GM12878 (cell line): ENCODE results near the gene KRTAP1-1. TPM values are rescaled to one million over a fixed set of nuclear protein-coding genes. Genes with fewer than 3 reads are reported as not detected.
"Not testable (repeated sequence)": the region's sequence is repeated elsewhere in the genome, so short reads cannot be mapped to it uniquely, and the experiment has no call there.

Experiments
- ATAC-seq: fragments of 200-7000 bp; cut with Tn5 transposase; 3 replicates; pipeline ENCODE4 v1.9.1; 2020; ENCODE audit warnings: mild to moderate bottlenecking, moderate library complexity
- BruUV-seq: library from RNA; stranded (reverse); fragments of 400-500 nt; replicated peaks from 2 replicates; lab custom pipeline; 2021; lab: Mats Ljungman, UMichigan
- CTCF ChIA-PET: fragments of 300-600 bp; sonication (Branson Sonifier 250); formaldehyde crosslinking; extraction: SDS; loops from one replicate; lab custom pipeline; 2021; ENCODE audit warnings: inconsistent platforms; lab: Yijun Ruan, JAX
- POLR2A ChIA-PET: fragments of 350-600 bp; formaldehyde crosslinking; extraction: SDS; loops from one replicate; lab custom pipeline; 2021; ENCODE audit warnings: inconsistent platforms; lab: Charles Lee
- RAD21 ChIA-PET: fragments of 300-600 bp; sonication (Branson Sonifier 250); formaldehyde crosslinking; loops from one replicate; lab custom pipeline; 2023; ENCODE audit warnings: antibody characterized with exemption; ENCODE audit not compliant: unreplicated experiment; lab: Charles Lee
- SMC1A ChIA-PET: fragments of 300-600 bp; sonication (Branson Sonifier 250); formaldehyde crosslinking; loops from one replicate; lab custom pipeline; 2023; ENCODE audit not compliant: unreplicated experiment, uncharacterized antibody; lab: Charles Lee
- DNase-seq: peaks from one replicate; pipeline ENCODE4 v3.0.0-alpha.2; 2011; ENCODE audit warnings: low read depth, low spot score
- FAIRE-seq: peaks from 3 replicates; lab custom pipeline; 2011; peaks lifted over from hg19 to GRCh38; lab: Jason Lieb, UNC
- H2AFZ ChIP-seq: 2 replicates; pipeline ENCODE4 v1.6.0; 2011; ENCODE audit warnings: low read depth, low read length, control low read depth; ENCODE audit not compliant: control insufficient read depth
- H3K27ac ChIP-seq: 2 replicates; pipeline ENCODE4 v1.5.1; 2011; ENCODE audit warnings: control low read depth; ENCODE audit not compliant: control insufficient read depth, insufficient read depth
- H3K27me3 ChIP-seq, 2 experiments: replicated peaks in 1 of 2; 2 replicates each; pipeline versions ENCODE4 v1.6.0 to v1.6.1; 2011; ENCODE audit warnings: low read length in 1 of 2; ENCODE audit not compliant: control insufficient read depth in 2 of 2, insufficient read depth in 2 of 2
- H3K36me3 ChIP-seq, 2 experiments: 2 replicates each; pipeline ENCODE4 v1.5.1; 2011; ENCODE audit warnings: low read length in 1 of 2; ENCODE audit not compliant: control insufficient read depth in 2 of 2, insufficient read depth in 2 of 2
- H3K4me1 ChIP-seq: 2 replicates; pipeline ENCODE4 v1.6.1; 2011; ENCODE audit warnings: mild to moderate bottlenecking, low read length, moderate library complexity, mixed read lengths; ENCODE audit not compliant: control insufficient read depth, insufficient read depth
- H3K4me2 ChIP-seq: 2 replicates; pipeline ENCODE4 v1.6.0; 2011; ENCODE audit warnings: control low read depth; ENCODE audit not compliant: control insufficient read depth, insufficient read depth
- H3K4me3 ChIP-seq: fragments of 200-600 bp; sonication (generic); 2 replicates; pipeline ENCODE4 v1.5.1; 2016
- H3K79me2 ChIP-seq: 2 replicates; pipeline ENCODE4 v1.6.0; 2011; ENCODE audit warnings: low read length; ENCODE audit not compliant: control insufficient read depth, insufficient read depth
- H3K9ac ChIP-seq: 2 replicates; pipeline ENCODE4 v1.8.0; 2011; ENCODE audit warnings: low read length, control low read depth, mixed read lengths; ENCODE audit not compliant: control insufficient read depth, insufficient read depth
- H3K9me3 ChIP-seq: replicated peaks from 3 replicates; pipeline ENCODE4 v1.5.1; 2011; ENCODE audit warnings: mild to moderate bottlenecking, low read length; ENCODE audit not compliant: control insufficient read depth, insufficient read depth
- H4K20me1 ChIP-seq: 2 replicates; pipeline ENCODE4 v1.6.0; 2011; ENCODE audit not compliant: control insufficient read depth, insufficient read depth
- MEF2B ChIP-seq: fragments of 450-650 bp; IDR thresholded peaks from 2 replicates; pipeline ENCODE4 v1.6.1; 2018; ENCODE audit warnings: mild to moderate bottlenecking, moderate library complexity; ENCODE audit not compliant: partially characterized antibody, poor library complexity, severe bottlenecking
- NFYA ChIP-seq: IDR thresholded peaks from 2 replicates; pipeline ENCODE4 v1.6.1; 2011; ENCODE audit warnings: low read depth, mild to moderate bottlenecking, low read length, improper control_type of control experiment, borderline replicate concordance
- STAT1 ChIP-seq: fragments of 450-650 bp; conservative IDR thresholded peaks from 2 replicates; pipeline ENCODE4 v1.6.1; 2014; ENCODE audit warnings: antibody characterized with exemption, mild to moderate bottlenecking
- WGBS: methylation state at CpG from one replicate; pipeline ENCODE4 v1.1.6; 2016; ENCODE audit warnings: low lambda C conversion rate; ENCODE audit not compliant: insufficient replicate concordance, insufficient coverage; ENCODE audit errors: missing lambda C conversion rate; 5-methylcytosine and 5-hydroxymethylcytosine counted together
- in situ Hi-C: fragments of 300-500 bp; cut with MboI; formaldehyde crosslinking; loops from 9 replicates; pipeline ENCODE4 v1.14.3; 2018; ENCODE audit warnings: mixed read lengths
- intact Hi-C: fragments of 100-400 bp; cut with micrococcal nuclease; formaldehyde crosslinking; loops from one replicate; pipeline ENCODE4 v1.14.2; 2022; ENCODE audit not compliant: unreplicated experiment
- polyA plus RNA-seq, 11 experiments: library from polyadenylated mRNA; depleted of rRNA in 4 of 11; unstranded in 6 of 11; stranded (reverse) in 5 of 11; fragments of >200 nt; fragmentation: Nextera tagmentation in 4 of 11; fragmentation: Illumina TruSeq in 1 of 11; extraction: Ambion mirVana in 4 of 11; extraction: Trizol in 1 of 11; gene quantifications; 1 replicate in 1 of 11; 2 replicates in 10 of 11; pipeline versions ENCODE4 v1.2.1 to v1.2.3, GENCODE V29; 2011 to 2016; ENCODE audit warnings: inconsistent platforms in 2 of 11, missing spikeins in 2 of 11, low read depth in 1 of 11
- total RNA-seq, 4 experiments: library from RNA; depleted of rRNA in 3 of 4; stranded (reverse); fragments of >200 nt in 3 of 4; fragmentation: Illumina TruSeq in 1 of 4; extraction: Trizol in 1 of 4; gene quantifications; 2 replicates each; pipeline versions ENCODE4 v1.2.1 to v1.2.3, GENCODE V29; 2013 to 2021
- TF ChIP-seq, protein P1 (sequence below): IDR thresholded peaks from 2 replicates; pipeline ENCODE4 v1.6.1; 2012; ENCODE audit warnings: low read depth, low read length, improper control_type of control experiment

Gene KRTAP1-1
- total and polyA plus RNA-seq, 10 of the 15 experiments (the other 5 are each of a cell fraction or from before 2014, with no cell fraction given), result not detected

DNA sequence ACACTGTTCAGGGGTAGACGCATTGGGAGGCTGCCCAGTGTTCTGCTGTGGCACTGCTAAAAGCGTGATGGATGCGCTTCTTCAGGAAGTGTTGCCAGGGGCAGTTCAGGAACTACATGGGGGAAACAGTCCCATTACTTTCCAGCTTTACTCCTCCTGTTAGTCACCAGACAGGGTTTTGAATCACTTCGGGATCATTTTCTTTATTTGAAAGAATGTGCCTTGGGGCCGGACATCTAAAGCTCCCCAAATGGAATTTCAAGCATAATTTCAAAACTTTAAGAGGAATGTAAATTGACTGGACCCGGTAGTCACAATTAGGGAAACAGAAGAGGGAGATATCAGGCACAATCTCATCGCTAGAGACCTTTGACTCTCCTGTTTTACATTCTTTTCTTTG, 7.2 kb upstream of the KRTAP1-1 start (continued):
- TF ChIP-seq NFYA (no peak), MEF2B (no peak), STAT1 (no peak)
- TF ChIP-seq, protein P1, sequence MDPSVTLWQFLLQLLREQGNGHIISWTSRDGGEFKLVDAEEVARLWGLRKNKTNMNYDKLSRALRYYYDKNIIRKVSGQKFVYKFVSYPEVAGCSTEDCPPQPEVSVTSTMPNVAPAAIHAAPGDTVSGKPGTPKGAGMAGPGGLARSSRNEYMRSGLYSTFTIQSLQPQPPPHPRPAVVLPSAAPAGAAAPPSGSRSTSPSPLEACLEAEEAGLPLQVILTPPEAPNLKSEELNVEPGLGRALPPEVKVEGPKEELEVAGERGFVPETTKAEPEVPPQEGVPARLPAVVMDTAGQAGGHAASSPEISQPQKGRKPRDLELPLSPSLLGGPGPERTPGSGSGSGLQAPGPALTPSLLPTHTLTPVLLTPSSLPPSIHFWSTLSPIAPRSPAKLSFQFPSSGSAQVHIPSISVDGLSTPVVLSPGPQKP, result no peak
- TF ChIP-seq, all 136 proteins: peak for 0

DNA sequence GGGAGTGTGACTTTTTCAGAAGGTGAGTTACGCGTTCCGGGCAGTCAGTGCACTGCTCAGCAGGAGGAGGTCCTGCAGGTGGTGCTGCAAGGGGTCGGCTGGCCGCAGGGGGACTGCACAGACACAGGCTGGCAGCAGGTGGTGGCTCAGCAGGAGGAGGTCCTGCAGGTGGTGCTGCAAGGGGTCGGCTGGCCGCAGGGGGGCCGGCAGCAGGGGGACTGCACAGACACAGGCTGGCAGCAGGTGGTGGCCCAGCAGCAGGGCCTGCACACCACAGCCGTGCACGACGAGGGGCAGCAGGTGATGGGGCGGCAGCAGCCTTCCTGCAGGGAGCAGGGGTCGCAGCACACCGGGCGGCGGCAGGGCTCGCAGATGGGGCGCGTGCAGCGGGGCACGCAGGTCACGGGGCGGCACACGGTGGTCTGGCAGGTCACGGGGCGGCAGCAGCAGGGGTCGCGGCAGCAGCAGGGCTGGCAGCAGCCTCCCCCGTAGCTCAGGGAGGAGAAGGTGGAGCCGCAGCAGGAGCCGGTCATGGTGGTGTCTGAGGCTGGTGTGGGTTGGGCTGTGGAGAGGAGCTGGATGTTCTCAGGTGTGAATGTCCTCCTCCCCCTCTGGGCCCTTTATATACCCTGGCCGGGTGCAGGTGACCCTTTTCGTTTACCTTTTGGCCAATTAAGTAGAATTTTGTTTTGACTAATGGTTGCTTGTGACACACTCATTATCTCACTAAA, 5.7 kb upstream of the KRTAP1-1 start, which contains the start of gene KRTAP2-1:
TSS of gene KRTAP2-1 (minus strand) at position 582 of the 731 bp plus-strand sequence. CDS start at position 533, 49 bp downstream.
- H3K79me2 ChIP-seq, H3K27ac ChIP-seq, intact Hi-C loops, H3K4me2 ChIP-seq, CTCF ChIA-PET, H3K27me3 ChIP-seq, H3K36me3 ChIP-seq, H3K4me3 ChIP-seq, in situ Hi-C loops, DNase-seq, H3K4me1 ChIP-seq, H2AFZ ChIP-seq, H3K9me3 ChIP-seq, FAIRE-seq, SMC1A ChIA-PET, ATAC-seq, H4K20me1 ChIP-seq, BruUV-seq, RAD21 ChIA-PET, POLR2A ChIA-PET, H3K9ac ChIP-seq: not testable (repeated sequence)
- 54% methylated on average over 10 of the region's 33 CpGs for WGBS
